Esophagus muscularis mucosa (tissue), 3 donors: ENCODE results near the gene GJC1.

Source experiments
- CTCF ChIP-seq, 3 experiments: fragments of 200-600 bp in 2 of 3; fragments of 450-650 bp in 1 of 3; sonication (generic) in 2 of 3; IDR thresholded peaks; one replicate each; pipeline ENCODE4 v1.5.1; 2017 to 2019; ENCODE audit warnings: antibody characterized with exemption in 3 of 3, mild to moderate bottlenecking in 2 of 3, moderate library complexity in 1 of 3
- POLR2A ChIP-seq: fragments of 450-650 bp; IDR thresholded peaks from one replicate; pipeline ENCODE4 v1.6.1; 2017; ENCODE audit warnings: antibody characterized with exemption, moderate library complexity, mild to moderate bottlenecking, low read depth
- POLR2AphosphoS5 ChIP-seq, 2 donors: sonication (generic); formaldehyde crosslinking; IDR thresholded peaks; one replicate each; pipeline ENCODE4 v1.6.1; 2017; ENCODE audit warnings: antibody characterized with exemption in 2 of 2

- TF ChIP-seq CTCF (IDR thresholded peaks at IDR 0.05) (no peak), POLR2A (no peak), POLR2AphosphoS5 (IDR thresholded peaks at IDR 0.05) (no peak)
Measured at GRCh38 chr17:44757045-44757917, 72.8 kb downstream of the GJC1 start.
